ENCODE measurements around the gene CAPN2.
A peak's percentile ranks its signal among the peaks of the same experiment; 100 is the strongest.

CAPN2 gene

DNA sequence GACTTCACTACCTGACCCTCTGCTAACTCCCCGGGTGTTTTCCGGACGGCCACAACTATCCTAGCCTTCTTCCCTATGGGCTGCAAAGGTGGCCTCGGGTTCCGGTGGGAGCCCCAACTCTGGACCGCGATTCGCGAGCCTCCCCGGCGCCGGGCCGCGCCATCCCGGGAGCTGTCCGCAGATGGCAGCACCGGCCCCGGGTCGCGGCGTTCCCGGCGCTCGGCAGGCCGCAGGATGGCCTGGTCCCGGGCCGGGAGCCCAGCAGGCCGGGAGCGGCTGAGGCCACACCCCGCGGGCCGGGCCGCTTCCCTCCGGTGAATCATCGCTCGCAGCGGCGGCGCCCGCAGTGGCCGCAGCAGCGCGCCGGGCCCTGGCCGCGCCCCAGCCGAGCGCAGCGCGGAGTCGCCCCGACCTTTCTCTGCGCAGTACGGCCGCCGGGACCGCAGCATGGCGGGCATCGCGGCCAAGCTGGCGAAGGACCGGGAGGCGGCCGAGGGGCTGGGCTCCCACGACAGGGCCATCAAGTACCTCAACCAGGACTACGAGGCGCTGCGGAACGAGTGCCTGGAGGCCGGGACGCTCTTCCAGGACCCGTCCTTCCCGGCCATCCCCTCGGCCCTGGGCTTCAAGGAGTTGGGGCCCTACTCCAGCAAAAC is at the start of gene CAPN2:
CAPN2 (plus strand) TSS at position 346 of the 656 bp plus-strand sequence; CDS start at position 448, 102 bp downstream.
- H3K4me3 ChIP-seq (ENCODE audit: low read depth, low read length): peak within 1 kb of the TSS; percentile 59

DNA sequence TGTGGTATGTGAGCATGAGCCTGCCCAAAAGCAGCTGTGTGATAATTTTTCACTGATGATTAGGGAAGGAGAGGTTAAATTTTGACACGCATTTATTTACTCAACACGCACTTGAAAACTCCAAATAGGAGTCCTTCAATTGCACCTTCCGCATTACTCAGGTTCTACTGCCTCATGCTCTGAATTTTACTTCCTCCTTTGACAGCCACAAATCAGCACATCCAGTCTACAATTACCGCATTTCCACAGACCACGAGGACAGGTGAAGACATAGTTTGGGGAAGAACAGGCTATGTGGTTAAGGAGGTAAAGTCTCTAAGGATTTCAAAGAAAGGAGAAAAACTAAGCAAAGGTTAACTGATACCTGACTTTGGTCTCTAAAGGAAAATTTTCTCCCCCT is 49.4 kb upstream of the CAPN2 start:
- no peak overlapping the region for H3K4me3 ChIP-seq (ENCODE audit: low read depth, low read length)

DNA sequence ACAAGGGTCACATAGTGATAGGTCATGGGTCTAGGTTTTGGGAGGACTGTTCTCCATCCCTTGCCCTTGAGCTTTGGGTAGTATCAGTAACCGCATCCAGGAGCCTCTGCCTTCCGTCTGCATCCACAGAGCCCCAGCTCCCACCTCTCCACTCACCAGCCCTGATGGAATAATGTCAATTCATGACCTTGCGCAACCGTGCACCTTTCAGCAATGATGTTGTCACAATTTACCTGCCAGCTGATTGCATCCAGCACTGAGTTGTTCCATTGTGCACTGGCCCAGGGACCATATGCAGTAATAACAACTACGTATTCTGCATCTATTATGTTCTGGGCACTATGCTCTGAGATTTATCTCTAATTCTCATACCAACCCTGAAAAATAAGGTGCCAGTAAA is 48.2 kb upstream of the CAPN2 start:
- no peak overlapping the region for H3K4me3 ChIP-seq (ENCODE audit: low read depth, low read length)

GRCh38 chr1:223665592-223666312 is 46.6 kb upstream of the CAPN2 start, which contains the start of gene CAPN8:
Gene CAPN8, minus strand, starts transcription at chr1:223665701. Its CDS starts 55 bp downstream, at chr1:223665646.
- H3K4me3 ChIP-seq (ENCODE audit: low read depth, low read length): no peak within 1 kb of the TSS

GRCh38 chr1:223667484-223668182 is 44.7 kb upstream of the CAPN2 start:
- no peak overlapping the region for H3K4me3 ChIP-seq (ENCODE audit: low read depth, low read length)

DNA sequence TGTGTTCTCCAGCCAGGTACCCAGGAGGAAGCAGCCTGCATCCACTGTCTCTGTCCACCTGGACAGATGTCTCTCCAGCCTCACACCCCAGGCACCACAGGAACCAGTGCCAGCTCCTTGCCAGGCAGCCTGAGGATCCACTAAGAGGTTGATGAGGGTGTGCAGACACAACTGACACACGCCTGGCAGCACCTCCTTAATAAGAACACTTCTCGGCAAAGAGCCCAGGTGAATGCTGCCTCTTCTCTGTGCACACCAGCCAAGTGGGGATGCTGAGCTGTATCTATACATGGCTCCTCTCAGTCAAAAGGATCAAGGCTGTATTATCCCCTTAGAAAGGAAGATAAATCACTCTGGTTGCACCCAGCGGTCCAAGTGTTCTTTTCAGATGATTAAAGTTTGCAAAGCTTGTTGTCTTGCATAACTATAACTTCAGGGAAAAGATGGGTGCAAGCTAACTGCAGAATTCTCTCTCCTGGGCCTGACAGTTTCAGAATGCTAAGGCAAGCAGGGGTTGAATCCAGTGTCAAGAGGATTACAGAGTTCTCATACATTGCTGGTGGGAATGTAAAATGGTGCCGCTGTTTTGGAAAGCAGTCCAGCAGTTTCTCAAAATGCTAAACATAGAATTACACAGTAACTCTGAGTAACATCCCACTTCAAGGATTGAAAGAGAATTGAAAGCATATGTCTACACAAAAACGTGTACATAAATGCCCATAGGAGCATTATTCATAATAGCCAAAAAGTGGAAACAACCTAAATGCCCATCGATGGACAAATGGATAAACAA is 43.1 kb upstream of the CAPN2 start:
- H3K4me3 ChIP-seq (ENCODE audit: low read depth, low read length): no peak overlapping the region

GRCh38 chr1:223670458-223671159 is 41.7 kb upstream of the CAPN2 start:
- no peak overlapping the region for H3K4me3 ChIP-seq (ENCODE audit: low read depth, low read length)

DNA sequence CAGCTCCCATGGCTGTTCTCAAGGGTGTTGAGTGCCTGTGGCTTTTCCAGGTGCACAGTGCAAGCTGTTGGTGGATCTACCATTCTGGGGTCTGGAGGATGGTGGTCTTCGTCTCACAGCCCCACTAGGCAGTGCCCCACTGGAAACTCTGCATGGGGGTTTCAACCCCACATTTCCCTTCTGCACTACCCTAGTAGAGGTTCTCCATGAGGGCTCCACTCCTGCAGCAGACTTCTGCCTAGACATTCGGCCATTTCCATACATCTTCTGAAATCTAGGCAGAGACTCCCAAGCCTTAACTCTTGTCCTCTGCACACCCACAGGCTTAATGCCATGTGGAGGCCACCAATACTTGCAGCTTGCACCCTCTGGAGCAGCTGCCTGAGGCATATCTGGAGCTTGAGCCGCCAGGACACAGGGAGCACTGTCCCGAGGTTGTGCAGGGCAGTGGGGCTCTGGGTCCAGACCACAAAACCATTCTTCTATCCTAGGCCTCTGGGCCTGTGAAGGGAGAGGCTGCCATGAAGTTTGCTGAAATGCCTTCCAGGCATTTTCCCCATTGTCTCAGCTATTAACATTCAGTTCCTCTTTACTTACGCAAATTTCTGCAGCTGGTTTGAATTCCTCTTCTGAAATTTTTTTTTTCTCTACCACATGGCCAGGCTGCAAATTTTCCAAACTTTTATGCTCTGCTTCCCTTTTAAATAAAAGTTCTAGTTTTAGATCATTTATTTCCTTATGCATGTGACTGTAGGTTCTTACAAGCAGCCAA is 38.0 kb upstream of the CAPN2 start:
- H3K4me3 ChIP-seq (ENCODE audit: low read depth, low read length): no peak overlapping the region

- H3K4me3 ChIP-seq (ENCODE audit: low read depth, low read length): no peak overlapping the region
These were observed 33.5 kb upstream of the CAPN2 start for GRCh38 chr1:223678841-223679240.

- no peak overlapping the region for H3K4me3 ChIP-seq (ENCODE audit: low read depth, low read length)
These were observed 32.2 kb upstream of the CAPN2 start for GRCh38 chr1:223680188-223680587.

GRCh38 chr1:223682502-223682901 is 29.8 kb upstream of the CAPN2 start:
- H3K4me3 ChIP-seq (ENCODE audit: low read depth, low read length): no peak overlapping the region

DNA sequence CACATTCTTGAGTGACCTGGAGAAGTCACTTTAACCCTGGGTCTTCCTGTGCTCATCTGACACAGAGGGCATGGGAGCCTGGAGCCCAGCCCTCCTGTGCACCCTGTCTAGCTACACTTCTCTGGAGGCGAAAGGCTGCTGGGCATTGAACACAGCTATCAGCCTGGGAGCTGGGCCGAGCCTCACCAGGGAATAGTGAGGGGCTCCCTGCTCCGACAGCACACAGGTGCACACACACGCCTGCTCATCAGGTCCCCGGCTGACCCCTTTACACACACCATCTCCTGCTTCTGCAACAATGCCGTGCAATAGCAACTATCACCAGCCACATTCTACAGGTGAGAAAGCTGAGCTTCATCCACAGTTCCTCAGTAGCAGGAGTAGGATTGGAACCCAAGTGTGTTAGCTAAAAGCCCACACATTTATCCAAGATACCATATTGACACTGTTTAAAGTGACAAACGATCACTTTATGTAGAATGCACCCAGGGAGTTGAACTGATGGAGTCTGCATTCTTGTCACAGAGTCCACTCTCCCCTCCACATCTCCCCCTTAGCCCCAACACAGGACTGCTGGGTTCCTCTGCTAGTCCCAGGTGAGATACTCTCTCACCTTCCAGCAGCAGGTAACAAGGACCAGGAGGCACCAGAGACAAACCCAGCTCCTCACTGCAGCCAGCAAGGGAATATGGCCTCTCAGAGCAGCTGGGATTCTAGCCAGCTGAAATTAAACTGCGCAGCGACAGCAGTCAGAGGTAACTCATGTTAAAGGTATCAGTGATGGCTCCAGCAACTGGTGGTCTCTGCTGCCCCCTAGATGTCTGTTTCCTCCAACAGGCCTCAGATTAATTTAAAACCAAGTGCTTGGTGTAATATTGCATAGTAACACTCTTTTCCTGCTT is 28.5 kb upstream of the CAPN2 start:
- H3K4me3 ChIP-seq (ENCODE audit: low read depth, low read length): no peak overlapping the region

GRCh38 chr1:223684488-223684792 is 27.9 kb upstream of the CAPN2 start:
- H3K4me3 ChIP-seq (ENCODE audit: low read depth, low read length): no peak overlapping the region

GRCh38 chr1:223691121-223691520 is 21.2 kb upstream of the CAPN2 start:
- no peak overlapping the region for H3K4me3 ChIP-seq (ENCODE audit: low read depth, low read length)

GRCh38 chr1:223695014-223695548 is 17.3 kb upstream of the CAPN2 start:
- H3K4me3 ChIP-seq (ENCODE audit: low read depth, low read length): no peak overlapping the region

DNA sequence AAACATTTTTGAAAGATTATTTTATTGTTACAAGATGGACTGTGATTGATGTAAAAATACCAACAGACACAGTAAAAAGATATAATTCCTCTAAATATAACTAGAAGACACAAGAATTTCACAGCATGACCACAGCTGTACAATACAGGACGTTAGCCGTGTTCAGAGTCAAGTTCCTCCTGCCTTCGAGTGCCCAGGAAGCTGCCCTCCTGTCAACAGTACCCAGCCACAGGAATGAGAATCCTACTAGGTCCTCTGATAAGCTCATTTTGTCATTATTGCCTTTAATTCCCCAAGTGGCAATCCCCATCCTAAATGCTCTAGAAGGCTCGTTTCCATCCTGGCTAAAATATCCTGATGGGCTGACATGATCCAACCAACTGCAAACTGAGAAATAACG is 16.4 kb upstream of the CAPN2 start:
- H3K4me3 ChIP-seq (ENCODE audit: low read depth, low read length): no peak overlapping the region

DNA sequence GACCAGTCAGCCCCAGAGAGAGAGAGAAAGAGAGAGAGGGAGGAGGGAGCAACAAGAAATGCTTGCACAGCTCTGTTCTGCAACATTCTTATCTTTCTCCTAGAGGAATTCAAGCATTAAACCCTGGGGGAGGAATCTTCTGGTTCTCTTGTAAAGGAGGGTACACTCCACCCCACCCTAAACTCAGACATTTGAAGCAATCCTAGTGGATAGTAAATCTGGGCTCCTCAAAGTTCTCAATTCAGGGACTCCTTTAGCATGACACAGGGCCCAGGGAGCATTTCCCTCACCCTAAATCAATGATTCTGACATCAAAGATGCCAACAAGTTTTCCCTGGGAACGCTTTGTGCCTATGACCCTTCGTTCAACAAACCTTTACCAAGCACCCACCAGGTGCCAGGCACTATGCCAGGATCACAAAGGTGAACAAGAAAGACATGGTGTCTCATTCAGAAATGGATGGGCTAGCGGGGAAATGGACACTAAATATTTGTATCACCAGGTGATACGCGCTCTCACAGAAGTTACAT is 11.9 kb upstream of the CAPN2 start:
- no peak overlapping the region for H3K4me3 ChIP-seq (ENCODE audit: low read depth, low read length)

- no peak overlapping the region for H3K4me3 ChIP-seq (ENCODE audit: low read depth, low read length)
These were observed 11.2 kb upstream of the CAPN2 start for GRCh38 chr1:223700942-223701637.

Measured in iPS-11a (cell line).